Loucy (cell line): ENCODE results near the gene TMPRSS15.

ENCODE experiments used
- H2AFZ ChIP-seq: fragments of 200-600 bp; sonication (generic); 2 replicates; pipeline ENCODE4 v1.6.0; 2016; ENCODE audit warnings: antibody characterized with exemption, mild to moderate bottlenecking, low read length, moderate library complexity
- H3F3A ChIP-seq: fragments of 200-600 bp; 2 replicates; pipeline ENCODE4 v1.6.0; 2016; ENCODE audit warnings: antibody characterized with exemption, low read depth, mild to moderate bottlenecking
- H3K27me3 ChIP-seq: fragments of 200-600 bp; sonication (generic); 2 replicates; pipeline ENCODE4 v1.6.1; 2014; ENCODE audit warnings: low read length, mild to moderate bottlenecking; ENCODE audit not compliant: insufficient read depth, poor library complexity, severe bottlenecking
- H3K36me3 ChIP-seq: fragments of 200-600 bp; sonication (generic); 2 replicates; pipeline ENCODE4 v1.6.1; 2016; ENCODE audit warnings: low read length; ENCODE audit not compliant: insufficient read depth
- H3K4me1 ChIP-seq: fragments of 200-600 bp; sonication (generic); 2 replicates; pipeline ENCODE4 v1.5.1; 2014; ENCODE audit warnings: low read length, mild to moderate bottlenecking; ENCODE audit not compliant: insufficient read depth, poor library complexity, severe bottlenecking
- H3K4me2 ChIP-seq: fragments of 200-600 bp; sonication (generic); 2 replicates; pipeline ENCODE4 v1.6.0; 2014; ENCODE audit warnings: antibody characterized with exemption, low read length, low read depth, mild to moderate bottlenecking; ENCODE audit not compliant: poor library complexity, severe bottlenecking
- H3K4me3 ChIP-seq: fragments of 200-600 bp; sonication (generic); 2 replicates; pipeline ENCODE4 v1.5.1; 2014; ENCODE audit warnings: low read length, mild to moderate bottlenecking, mixed read lengths; ENCODE audit not compliant: poor library complexity, severe bottlenecking
- H3K79me2 ChIP-seq: fragments of 200-600 bp; sonication (generic); 2 replicates; pipeline ENCODE4 v1.6.1; 2014; ENCODE audit warnings: low read length; ENCODE audit not compliant: insufficient read depth
- H3K9ac ChIP-seq: fragments of 200-600 bp; sonication (generic); 2 replicates; pipeline ENCODE4 v1.6.0; 2014; ENCODE audit warnings: mild to moderate bottlenecking, low read depth, low read length, moderate library complexity; ENCODE audit not compliant: poor library complexity, severe bottlenecking
- H3K9me2 ChIP-seq: fragments of 200-600 bp; sonication (generic); replicated peaks from 2 replicates; pipeline ENCODE4 v1.6.1; 2016; ENCODE audit warnings: low read depth, low read length, mixed read lengths
- H3K9me3 ChIP-seq: fragments of 200-600 bp; sonication (generic); 2 replicates; pipeline ENCODE4 v1.6.1; 2014; ENCODE audit warnings: mild to moderate bottlenecking, antibody characterized with exemption, low read length, low read depth; ENCODE audit not compliant: insufficient read depth
- H4K20me1 ChIP-seq: fragments of 200-600 bp; sonication (generic); 2 replicates; pipeline ENCODE4 v1.6.0; 2014; ENCODE audit warnings: antibody characterized with exemption, low read length, mild to moderate bottlenecking; ENCODE audit not compliant: insufficient read depth, poor library complexity, severe bottlenecking
- EZH2phosphoT487 ChIP-seq: fragments of 200-600 bp; IDR thresholded peaks from 2 replicates; pipeline ENCODE4 v1.6.1; 2018; ENCODE audit warnings: antibody characterized with exemption, mild to moderate bottlenecking, moderate library complexity, borderline replicate concordance
- TF ChIP-seq, protein P1 (sequence below): fragments of 200-600 bp; sonication (generic); conservative IDR thresholded peaks from 2 replicates; pipeline ENCODE4 v1.5.1; 2014; ENCODE audit warnings: mild to moderate bottlenecking, antibody characterized with exemption, low read length

TMPRSS15 gene

GRCh38 chr21:18269856-18270255, 133.7 kb downstream of the TMPRSS15 start:
- H3F3A ChIP-seq: no peaks in the 10 kb centered on the region
- no peaks in the 10 kb centered on the region for H3K36me3 ChIP-seq
- no peaks in the 10 kb centered on the region for H4K20me1 ChIP-seq
- no peaks in the 10 kb centered on the region for H3K27me3 ChIP-seq
- TF ChIP-seq, protein P1, sequence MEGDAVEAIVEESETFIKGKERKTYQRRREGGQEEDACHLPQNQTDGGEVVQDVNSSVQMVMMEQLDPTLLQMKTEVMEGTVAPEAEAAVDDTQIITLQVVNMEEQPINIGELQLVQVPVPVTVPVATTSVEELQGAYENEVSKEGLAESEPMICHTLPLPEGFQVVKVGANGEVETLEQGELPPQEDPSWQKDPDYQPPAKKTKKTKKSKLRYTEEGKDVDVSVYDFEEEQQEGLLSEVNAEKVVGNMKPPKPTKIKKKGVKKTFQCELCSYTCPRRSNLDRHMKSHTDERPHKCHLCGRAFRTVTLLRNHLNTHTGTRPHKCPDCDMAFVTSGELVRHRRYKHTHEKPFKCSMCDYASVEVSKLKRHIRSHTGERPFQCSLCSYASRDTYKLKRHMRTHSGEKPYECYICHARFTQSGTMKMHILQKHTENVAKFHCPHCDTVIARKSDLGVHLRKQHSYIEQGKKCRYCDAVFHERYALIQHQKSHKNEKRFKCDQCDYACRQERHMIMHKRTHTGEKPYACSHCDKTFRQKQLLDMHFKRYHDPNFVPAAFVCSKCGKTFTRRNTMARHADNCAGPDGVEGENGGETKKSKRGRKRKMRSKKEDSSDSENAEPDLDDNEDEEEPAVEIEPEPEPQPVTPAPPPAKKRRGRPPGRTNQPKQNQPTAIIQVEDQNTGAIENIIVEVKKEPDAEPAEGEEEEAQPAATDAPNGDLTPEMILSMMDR: no peak
- no peak for TF ChIP-seq EZH2phosphoT487
- H3K79me2 ChIP-seq: no peaks in the 10 kb centered on the region
- H3K9ac ChIP-seq: no peak overlapping the region
- no peak overlapping the region for H3K4me3 ChIP-seq
- no peaks in the 10 kb centered on the region for H3K4me1 ChIP-seq
- H3K9me2 ChIP-seq: no peaks in the 10 kb centered on the region
- H2AFZ ChIP-seq: no peak overlapping the region
- no peak overlapping the region for H3K4me2 ChIP-seq
- no peaks in the 10 kb centered on the region for H3K9me3 ChIP-seq

- H3K79me2 ChIP-seq: no peaks in the 10 kb centered on the region
- no peaks in the 10 kb centered on the region for H3K4me1 ChIP-seq
- H3K4me3 ChIP-seq: no peak overlapping the region
- H3K9me3 ChIP-seq: no peaks in the 10 kb centered on the region
- no peak for TF ChIP-seq EZH2phosphoT487
- TF ChIP-seq, protein P1: no peak
- no peaks in the 10 kb centered on the region for H4K20me1 ChIP-seq
- H3F3A ChIP-seq: no peaks in the 10 kb centered on the region
- H3K9ac ChIP-seq: no peak overlapping the region
- H2AFZ ChIP-seq: no peak overlapping the region
- H3K27me3 ChIP-seq: no peaks in the 10 kb centered on the region
- H3K4me2 ChIP-seq: no peak overlapping the region
- no peaks in the 10 kb centered on the region for H3K9me2 ChIP-seq
- no peaks in the 10 kb centered on the region for H3K36me3 ChIP-seq
Measured at GRCh38 chr21:18268906-18269305, 134.7 kb downstream of the TMPRSS15 start.

DNA sequence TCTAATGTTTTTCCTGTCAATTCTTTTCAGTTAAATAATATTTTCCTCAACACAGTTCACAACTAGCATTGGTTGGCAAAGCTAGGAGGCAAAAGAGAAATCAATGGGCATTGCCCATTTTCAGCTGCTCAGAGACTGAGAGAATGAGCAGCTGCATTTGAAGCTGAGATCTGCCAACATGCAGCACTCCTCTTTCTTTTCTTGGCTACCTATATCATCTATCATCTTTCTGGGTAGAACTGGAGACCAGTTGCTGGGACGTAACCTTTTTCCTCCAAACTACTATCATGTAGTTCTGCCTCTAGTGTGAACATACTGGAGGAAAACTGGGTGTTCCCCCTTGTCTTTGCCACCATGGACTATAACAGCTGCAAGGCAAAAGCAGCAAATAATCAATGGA, 136.1 kb downstream of the TMPRSS15 start:
- no peaks in the 10 kb centered on the region for H3K36me3 ChIP-seq
- no peaks in the 10 kb centered on the region for H3K9me3 ChIP-seq
- H3K79me2 ChIP-seq: no peaks in the 10 kb centered on the region
- H4K20me1 ChIP-seq: no peaks in the 10 kb centered on the region
- no peaks in the 10 kb centered on the region for H3K4me1 ChIP-seq
- H3K9ac ChIP-seq: no peak overlapping the region
- H2AFZ ChIP-seq: no peak overlapping the region
- H3K4me2 ChIP-seq: no peak overlapping the region
- no peaks in the 10 kb centered on the region for H3K27me3 ChIP-seq
- H3F3A ChIP-seq: no peaks in the 10 kb centered on the region
- TF ChIP-seq, protein P1: no peak
- no peak for TF ChIP-seq EZH2phosphoT487
- no peaks in the 10 kb centered on the region for H3K9me2 ChIP-seq
- no peak overlapping the region for H3K4me3 ChIP-seq
